Neutrophil (primary cell): ENCODE data around the gene NDC80.

ENCODE experiments used
- H3K27ac ChIP-seq: fragments of 200-600 bp; sonication (generic); 2 replicates; pipeline ENCODE4 v1.5.1; 2016; ENCODE audit warnings: mild to moderate bottlenecking, moderate library complexity
- H3K27me3 ChIP-seq: fragments of 200-600 bp; sonication (generic); 2 replicates; pipeline ENCODE4 v1.6.0; 2016; ENCODE audit warnings: mild to moderate bottlenecking
- H3K36me3 ChIP-seq: fragments of 200-600 bp; sonication (generic); 2 replicates; pipeline ENCODE4 v1.5.1; 2017
- H3K4me1 ChIP-seq, 2 experiments: fragments of 200-600 bp in 1 of 2; sonication (generic) in 1 of 2; 1 replicate in 1 of 2; 2 replicates in 1 of 2; pipeline versions ENCODE4 v1.5.1 to v1.6.1; 2013 to 2016; ENCODE audit warnings: low read depth in 1 of 2, low read length in 1 of 2, mild to moderate bottlenecking in 1 of 2, moderate library complexity in 1 of 2; ENCODE audit not compliant: control insufficient read depth in 1 of 2, insufficient read depth in 1 of 2
- H3K4me3 ChIP-seq, 2 experiments: fragments of 200-600 bp in 1 of 2; sonication (generic) in 1 of 2; 1 replicate in 1 of 2; 2 replicates in 1 of 2; pipeline ENCODE4 v1.5.1; 2013 to 2016; ENCODE audit warnings: low read depth in 1 of 2, low read length in 1 of 2, mild to moderate bottlenecking in 1 of 2, moderate library complexity in 1 of 2
- H3K9me3 ChIP-seq: fragments of 200-600 bp; sonication (generic); 2 replicates; pipeline ENCODE4 v1.5.1; 2016
- CTCF ChIP-seq: fragments of 200-600 bp; sonication (generic); IDR thresholded peaks from 2 replicates; pipeline ENCODE4 v1.5.1; 2016; ENCODE audit warnings: antibody characterized with exemption

The NDC80 gene

GRCh38 chr18:2547477-2548087, 23.8 kb upstream of the NDC80 start:
- Histone ChIP-seq H3K4me1 (no peaks in the 10 kb centered on the region), H3K27ac (no peak overlapping the region), H3K4me3 (no peak overlapping the region), H3K36me3 (peaks cover 18% of the 10 kb centered on the region), H3K27me3 (no peaks in the 10 kb centered on the region), H3K9me3 (no peaks in the 10 kb centered on the region)
- no peak for TF ChIP-seq CTCF

- TF ChIP-seq CTCF, result no peak
- no peak overlapping the region for H3K27ac ChIP-seq
- no peaks in the 10 kb centered on the region for H3K4me1 ChIP-seq
- peaks cover 13% of the 10 kb centered on the region for H3K36me3 ChIP-seq
- no peaks in the 10 kb centered on the region for H3K9me3 ChIP-seq
- no peaks in the 10 kb centered on the region for H3K27me3 ChIP-seq
- no peak overlapping the region for H3K4me3 ChIP-seq
These were observed 21.9 kb upstream of the NDC80 start for GRCh38 chr18:2549462-2549861.

- Histone ChIP-seq H3K4me3 (no peak overlapping the region), H3K9me3 (no peaks in the 10 kb centered on the region), H3K4me1 (no peaks in the 10 kb centered on the region), H3K27ac (no peak overlapping the region), H3K36me3 (peaks cover 4% of the 10 kb centered on the region), H3K27me3 (no peaks in the 10 kb centered on the region)
- no peak for TF ChIP-seq CTCF
These were observed 19.9 kb upstream of the NDC80 start for GRCh38 chr18:2551425-2551824.

GRCh38 chr18:2554696-2555095, 16.7 kb upstream of the NDC80 start:
- no peak overlapping the region for H3K27ac ChIP-seq
- no peaks in the 10 kb centered on the region for H3K36me3 ChIP-seq
- no peaks in the 10 kb centered on the region for H3K9me3 ChIP-seq
- no peak overlapping the region for H3K4me3 ChIP-seq
- TF ChIP-seq CTCF, result no peak
- no peaks in the 10 kb centered on the region for H3K27me3 ChIP-seq
- no peaks in the 10 kb centered on the region for H3K4me1 ChIP-seq

- no peak for TF ChIP-seq CTCF
- no peak overlapping the region for H3K27ac ChIP-seq
- no peaks in the 10 kb centered on the region for H3K4me1 ChIP-seq
- H3K9me3 ChIP-seq, result no peaks in the 10 kb centered on the region
- H3K36me3 ChIP-seq, result no peaks in the 10 kb centered on the region
- no peak overlapping the region for H3K4me3 ChIP-seq
- no peaks in the 10 kb centered on the region for H3K27me3 ChIP-seq
These were observed 15.5 kb upstream of the NDC80 start for GRCh38 chr18:2555895-2556294.

GRCh38 chr18:2557536-2557935, 13.8 kb upstream of the NDC80 start:
- Histone ChIP-seq H3K4me3 (no peak overlapping the region), H3K27me3 (no peaks in the 10 kb centered on the region), H3K9me3 (no peaks in the 10 kb centered on the region), H3K4me1 (no peaks in the 10 kb centered on the region), H3K27ac (no peak overlapping the region), H3K36me3 (peaks cover 6% of the 10 kb centered on the region)
- no peak for TF ChIP-seq CTCF
